Skeletal muscle tissue (tissue), 4 donors: Measurements from ENCODE around the gene CD37. TPM values are rescaled to one million over a fixed set of nuclear protein-coding genes. Genes with fewer than 3 reads are reported as not detected.
"Not testable (repeated sequence)": the region's sequence is repeated elsewhere in the genome, so short reads cannot be mapped to it uniquely, and the experiment has no call there.

Experiments
- H3K27ac ChIP-seq: one replicate; pipeline ENCODE4 v1.7.0; 2013; ENCODE audit warnings: mild to moderate bottlenecking, low read depth, low read length, inconsistent platforms
- H3K27me3 ChIP-seq, 3 donors: one replicate each; pipeline ENCODE4 v1.7.0; 2013; ENCODE audit warnings: low read length in 3 of 3; ENCODE audit not compliant: control insufficient read depth in 3 of 3, insufficient read depth in 3 of 3
- H3K36me3 ChIP-seq, 3 donors: one replicate each; pipeline ENCODE4 v1.7.0; 2013; ENCODE audit warnings: low read length in 3 of 3; ENCODE audit not compliant: control insufficient read depth in 3 of 3, insufficient read depth in 3 of 3
- H3K4me1 ChIP-seq, 3 donors: one replicate each; pipeline ENCODE4 v1.7.0; 2013; ENCODE audit warnings: low read length in 3 of 3, mild to moderate bottlenecking in 3 of 3; ENCODE audit not compliant: control insufficient read depth in 3 of 3, insufficient read depth in 3 of 3
- H3K4me3 ChIP-seq, 3 donors: one replicate each; pipeline ENCODE4 v1.7.0; 2013; ENCODE audit warnings: low read length in 3 of 3
- H3K9ac ChIP-seq, 3 donors: one replicate each; pipeline ENCODE4 v1.7.0; 2013; ENCODE audit warnings: low read length in 3 of 3, mild to moderate bottlenecking in 3 of 3, moderate library complexity in 2 of 3, low read depth in 1 of 3
- H3K9me3 ChIP-seq, 3 donors: one replicate each; pipeline ENCODE4 v1.7.0; 2013; ENCODE audit warnings: low read length in 3 of 3; ENCODE audit not compliant: control insufficient read depth in 3 of 3
- total RNA-seq: library from RNA; depleted of rRNA; stranded (reverse); fragments of >200 nt; gene quantifications from one replicate; pipeline ENCODE4 v1.2.3, GENCODE V29; 2014
- donor health status: Osteomylitis.

Gene CD37
- total RNA-seq, 1 donor from 2014 or later: 7.8 TPM

DNA sequence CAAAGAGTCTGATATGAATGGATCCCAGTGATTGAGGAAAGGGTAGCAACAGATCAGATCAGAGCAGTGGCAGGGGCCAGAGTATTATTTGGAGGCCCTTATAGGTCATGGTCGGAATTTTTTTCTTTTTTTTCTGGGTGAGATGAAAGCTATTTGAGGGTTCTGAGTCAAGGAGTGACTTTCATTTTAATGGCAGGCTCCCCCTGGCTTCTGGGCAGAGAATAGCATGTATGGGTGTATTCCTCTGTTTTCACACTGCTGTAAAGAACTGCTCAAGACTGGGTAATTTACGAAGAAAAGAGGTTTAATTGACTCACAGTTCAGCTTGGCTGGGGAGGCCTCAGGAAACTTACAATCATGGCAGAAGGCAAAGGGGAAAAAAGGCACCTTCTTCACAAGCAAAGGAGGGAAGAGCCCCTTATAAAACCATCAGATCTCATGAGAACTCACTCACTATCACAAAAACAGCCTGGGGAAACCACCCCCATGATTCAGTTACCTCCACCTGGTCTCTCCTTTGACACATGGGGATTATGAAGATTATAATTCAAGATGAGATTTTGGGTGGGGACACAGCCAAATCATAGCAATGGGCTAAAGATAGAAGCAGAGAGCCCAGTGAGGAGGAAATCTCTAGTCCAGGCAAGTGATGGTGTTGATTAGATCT lies 7.2 kb upstream of the CD37 start:
- H3K27ac ChIP-seq: no peak overlapping the region
- H3K36me3 ChIP-seq: no peaks in the 10 kb centered on the region
- H3K27me3 ChIP-seq: no peaks in the 10 kb centered on the region
- no peaks in the 10 kb centered on the region for H3K9me3 ChIP-seq
- no peak overlapping the region for H3K4me3 ChIP-seq
- H3K9ac ChIP-seq: no peak overlapping the region
- H3K4me1 ChIP-seq: no peaks in the 10 kb centered on the region

DNA sequence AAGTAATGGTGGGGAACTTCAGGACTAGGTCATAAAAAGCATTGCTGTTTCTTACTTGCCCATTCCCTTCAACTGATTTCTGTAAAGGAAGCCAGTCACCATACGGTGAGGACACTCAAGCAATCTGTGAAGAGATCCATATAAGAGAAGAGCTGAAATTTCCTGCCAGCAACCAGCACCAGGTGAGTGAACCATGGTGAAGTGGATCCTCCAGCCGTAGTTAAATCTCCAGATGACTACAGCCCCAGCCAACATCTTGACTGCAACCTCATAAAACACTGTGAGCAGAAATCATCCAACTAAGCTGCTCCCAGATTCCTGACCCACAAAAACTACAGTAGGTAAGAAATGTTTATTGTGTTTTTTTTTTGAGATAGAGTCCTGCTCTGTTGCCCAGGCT lies 6.5 kb upstream of the CD37 start:
- Histone ChIP-seq H3K36me3 (no peaks in the 10 kb centered on the region), H3K4me1 (no peaks in the 10 kb centered on the region), H3K27me3 (no peaks in the 10 kb centered on the region), H3K4me3 (no peak overlapping the region), H3K9ac (no peak overlapping the region), H3K27ac (no peak overlapping the region), H3K9me3 (no peaks in the 10 kb centered on the region)

DNA sequence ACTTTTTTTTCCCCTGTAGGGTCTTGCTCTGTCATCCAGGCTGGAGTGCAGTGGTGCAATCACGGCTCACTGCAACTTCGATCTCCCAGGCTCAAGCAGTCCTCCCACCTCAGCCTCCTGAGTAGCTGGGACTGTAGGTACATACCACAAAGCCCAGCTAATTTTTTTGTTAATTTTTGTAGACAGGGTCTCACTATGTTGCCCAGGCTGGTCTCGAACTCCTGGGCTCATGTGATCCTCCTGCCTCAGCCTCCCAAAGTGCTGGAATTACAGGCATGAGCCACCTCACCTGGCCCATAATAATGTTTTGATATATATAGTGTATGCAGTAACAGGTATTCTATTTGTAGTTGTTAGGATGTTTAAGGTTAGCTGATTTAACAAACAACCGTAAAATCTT lies 4.0 kb upstream of the CD37 start:
- H3K36me3 ChIP-seq, H3K4me1 ChIP-seq, H3K4me3 ChIP-seq, H3K9me3 ChIP-seq, H3K27ac ChIP-seq, H3K9ac ChIP-seq, H3K27me3 ChIP-seq: not testable (repeated sequence)

DNA sequence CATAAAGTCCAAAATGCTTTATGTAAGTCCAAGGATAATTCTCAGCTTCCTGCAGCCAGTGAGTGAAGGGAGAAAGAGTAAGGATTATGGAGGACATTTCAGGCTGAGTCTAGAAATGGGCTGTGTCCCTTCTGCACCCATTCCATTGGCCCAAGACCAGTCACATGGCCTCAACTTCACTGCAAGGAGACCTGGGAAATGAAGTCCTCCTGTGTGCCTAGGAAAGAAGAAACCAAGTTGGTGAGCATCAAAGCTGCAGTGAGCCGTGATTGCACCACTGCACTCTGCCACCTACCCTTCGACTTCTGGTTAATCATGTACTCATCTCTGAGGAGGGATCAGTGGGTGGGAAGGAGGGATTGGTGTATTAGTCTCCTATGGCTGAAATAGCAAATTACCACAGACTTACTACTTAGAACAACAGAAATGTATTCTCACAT lies 3.6 kb upstream of the CD37 start:
- Histone ChIP-seq H3K4me1 (no peaks in the 10 kb centered on the region), H3K27me3 (peaks cover 0 to under 1% (median 0%) of the 10 kb centered on the region in 3 donors), H3K9me3 (no peaks in the 10 kb centered on the region), H3K9ac (no peak overlapping the region), H3K4me3 (no peak overlapping the region), H3K36me3 (no peaks in the 10 kb centered on the region), H3K27ac (no peak overlapping the region)

DNA sequence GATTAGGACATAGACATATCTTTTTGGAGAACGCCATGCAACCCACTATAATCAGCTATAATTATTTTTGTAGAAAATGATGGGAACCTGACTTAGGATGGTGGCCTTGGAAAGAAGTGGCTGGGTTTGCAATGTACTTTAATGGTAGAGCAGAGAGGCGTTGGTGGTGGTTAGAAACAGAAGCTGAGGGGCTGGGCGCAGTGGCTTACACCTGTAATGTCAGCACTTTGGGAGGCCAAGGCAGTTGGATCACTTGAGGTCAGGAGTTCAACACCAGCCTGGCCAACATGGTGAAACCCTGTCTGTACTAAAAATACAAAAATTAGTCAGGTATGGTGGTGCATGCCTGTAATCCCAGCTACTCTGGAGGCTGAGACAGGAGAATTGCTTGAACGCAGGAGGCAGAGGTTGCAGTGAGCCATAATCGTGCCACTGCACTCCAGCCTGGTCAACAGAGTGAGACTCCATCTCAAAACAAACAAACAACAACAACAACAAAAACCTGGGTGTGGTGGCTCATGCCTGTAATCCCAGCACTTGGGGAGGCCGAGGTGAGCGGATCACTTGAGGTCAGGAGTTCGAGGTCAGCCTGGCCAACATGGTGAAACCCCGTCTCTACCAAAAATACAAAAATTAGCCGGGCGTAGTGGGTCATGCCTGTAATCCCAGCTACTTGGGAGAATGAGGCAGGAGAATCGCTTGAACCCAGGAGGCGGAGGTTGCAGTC lies 2.4 kb upstream of the CD37 start:
- not testable (repeated sequence) for H3K27me3 ChIP-seq, H3K4me3 ChIP-seq, H3K27ac ChIP-seq, H3K4me1 ChIP-seq, H3K9me3 ChIP-seq, H3K36me3 ChIP-seq, H3K9ac ChIP-seq

DNA sequence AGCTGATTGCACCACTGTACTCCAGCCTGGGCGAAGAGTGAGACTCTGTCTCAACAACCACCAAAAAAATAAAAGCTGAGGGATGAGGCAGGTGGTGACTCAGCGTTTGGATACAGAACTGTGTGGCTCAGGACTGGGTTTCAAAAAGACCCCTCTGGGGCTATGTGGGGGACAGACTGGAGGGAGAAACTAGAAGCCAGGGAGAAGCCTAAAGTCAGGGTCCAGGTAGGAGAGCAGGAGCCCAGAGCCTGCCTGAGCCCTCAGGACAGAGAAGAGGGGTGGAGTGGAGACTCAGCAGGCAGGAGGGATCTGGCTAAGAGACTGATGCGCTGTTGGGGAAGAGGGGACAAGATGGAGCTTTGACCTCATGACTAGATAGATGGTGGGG lies 1.8 kb upstream of the CD37 start:
- Histone ChIP-seq H3K9ac (no peak overlapping the region), H3K27me3 (peaks cover 0 to 5% (median 2%) of the 10 kb centered on the region in 3 donors), H3K9me3 (no peaks in the 10 kb centered on the region), H3K27ac (no peak overlapping the region), H3K4me3 (no peak overlapping the region), H3K36me3 (no peaks in the 10 kb centered on the region), H3K4me1 (peaks cover under 1 to 2% (median 2%) of the 10 kb centered on the region in 3 donors)

DNA sequence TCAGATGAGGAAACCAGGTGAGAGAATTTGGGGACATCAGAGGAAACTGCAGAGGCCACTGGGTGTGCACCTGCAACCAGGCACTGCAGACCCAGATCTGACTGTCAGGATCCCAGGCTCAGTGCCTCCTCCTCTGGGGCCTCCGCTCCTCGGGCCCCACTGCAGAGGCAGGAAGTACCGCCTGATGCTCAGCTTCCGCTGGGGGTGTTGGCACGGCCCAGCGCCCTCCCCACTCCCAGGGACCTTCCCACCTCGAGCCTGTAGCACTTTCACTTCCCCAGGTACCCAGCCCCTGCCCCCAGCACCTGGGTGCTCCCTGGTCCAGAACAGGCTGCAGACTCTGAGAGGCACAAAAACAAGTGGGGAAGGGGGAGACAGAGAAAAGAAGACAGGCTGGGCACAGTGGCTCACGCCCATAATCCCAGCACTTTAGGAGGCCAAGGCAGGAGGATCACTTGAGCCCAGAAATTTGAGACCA lies 1.4 kb upstream of the CD37 start:
- Histone ChIP-seq H3K4me3 (no peak overlapping the region), H3K27ac (no peak overlapping the region), H3K9me3 (no peaks in the 10 kb centered on the region), H3K4me1 (peaks cover 4 to 6% (median 5%) of the 10 kb centered on the region in 3 donors), H3K36me3 (no peaks in the 10 kb centered on the region), H3K27me3 (peaks cover 0 to 9% (median 6%) of the 10 kb centered on the region in 3 donors), H3K9ac (no peak overlapping the region)

DNA sequence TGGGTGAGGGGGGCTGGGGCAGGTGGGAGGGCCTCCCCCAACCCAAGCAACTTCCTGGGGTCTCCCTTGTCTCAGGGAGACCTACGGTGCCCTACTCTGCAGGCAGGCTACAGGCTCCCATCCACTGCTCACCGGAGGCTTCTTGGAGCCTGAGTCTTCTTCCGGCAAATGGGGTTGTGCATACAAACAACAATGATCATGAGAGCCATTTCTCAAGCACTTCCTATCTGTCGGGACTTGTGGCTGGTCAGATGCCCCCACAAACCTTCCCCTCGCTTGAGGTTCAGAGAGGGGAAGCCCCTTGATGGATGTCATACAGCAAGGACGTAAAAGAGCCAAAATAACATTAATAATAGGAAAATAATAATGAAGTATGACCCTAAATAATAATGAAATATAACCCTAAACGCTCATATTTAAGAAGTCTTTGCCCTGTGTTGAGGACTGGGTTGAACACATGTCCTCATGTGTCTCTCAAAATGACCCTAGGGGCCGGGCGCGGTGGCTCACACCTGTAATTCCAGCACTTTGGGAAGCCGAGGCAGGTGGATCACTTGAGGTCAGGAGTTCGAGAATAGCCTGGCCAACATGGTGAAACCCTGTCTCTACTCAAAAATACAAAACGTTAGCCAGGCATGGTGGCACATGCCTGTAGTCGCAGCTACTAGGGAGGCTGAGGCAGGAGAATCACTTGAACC lies 727 bp downstream of the CD37 start:
- H3K9me3 ChIP-seq: no peaks in the 10 kb centered on the region
- peaks cover 0 to 16% (median 11%) of the 10 kb centered on the region in 3 donors for H3K27me3 ChIP-seq
- H3K9ac ChIP-seq: no peak overlapping the region
- H3K4me3 ChIP-seq: peak overlapping the region in 1 of 3 donors; percentile 20
- H3K27ac ChIP-seq: no peak overlapping the region
- H3K4me1 ChIP-seq: peaks cover 12 to 13% (median 13%) of the 10 kb centered on the region in 3 donors
- no peaks in the 10 kb centered on the region for H3K36me3 ChIP-seq

DNA sequence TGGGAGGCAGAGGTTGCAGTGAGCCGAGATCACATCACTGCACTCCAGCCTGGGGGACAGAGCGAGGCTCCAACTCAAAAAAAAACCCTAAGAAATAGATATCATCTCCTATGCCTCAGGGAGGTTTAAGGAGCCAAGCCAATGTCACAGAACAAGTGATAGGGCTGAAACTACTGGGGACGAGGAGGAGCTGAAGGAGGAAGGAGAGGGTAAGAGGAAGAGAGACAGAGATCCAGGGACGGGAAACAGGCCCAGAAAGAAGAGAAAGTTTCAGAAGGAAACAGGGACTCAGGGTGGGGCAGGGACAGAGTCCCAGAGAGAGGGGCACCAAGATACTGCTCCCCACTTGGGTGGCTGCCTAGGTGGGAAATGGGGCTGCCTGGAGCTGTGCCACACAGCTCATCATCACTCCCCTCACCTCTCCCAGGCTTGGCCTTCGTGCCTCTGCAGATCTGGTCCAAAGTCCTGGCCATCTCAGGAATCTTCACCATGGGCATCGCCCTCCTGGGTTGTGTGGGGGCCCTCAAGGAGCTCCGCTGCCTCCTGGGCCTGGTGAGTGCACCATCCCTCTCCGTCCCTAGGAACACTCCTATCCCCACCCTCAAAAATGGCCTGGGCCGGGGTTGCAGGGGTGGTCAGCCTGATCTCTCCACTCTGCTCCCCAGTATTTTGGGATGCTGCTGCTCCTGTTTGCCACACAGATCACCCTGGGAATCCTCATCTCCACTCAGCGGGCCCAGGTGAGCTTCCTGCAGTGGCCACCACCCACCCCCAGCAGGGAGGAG lies 1.5 kb downstream of the CD37 start:
- Histone ChIP-seq H3K4me3 (no peak overlapping the region), H3K36me3 (peaks cover 0 to 7% (median 0%) of the 10 kb centered on the region in 3 donors), H3K9ac (no peak overlapping the region), H3K4me1 (peaks cover 12 to 17% (median 13%) of the 10 kb centered on the region in 3 donors), H3K27me3 (peaks cover 0 to 16% (median 11%) of the 10 kb centered on the region in 3 donors), H3K27ac (no peak overlapping the region), H3K9me3 (no peaks in the 10 kb centered on the region)
